H54 (cell line): ENCODE results near the gene SKAP2.

Experiments
- DNase-seq: peaks from one replicate; pipeline ENCODE4 v3.0.0; 2011; ENCODE audit warnings: low spot score, mixed read lengths; ENCODE audit not compliant: insufficient read length
- FAIRE-seq: peaks from 3 replicates; lab custom pipeline; 2011; peaks lifted over from hg19 to GRCh38; lab: Jason Lieb, UNC
- POLR2A ChIP-seq: IDR thresholded peaks from 2 replicates; pipeline ENCODE4 v1.6.1; 2011; ENCODE audit warnings: low read depth, mild to moderate bottlenecking, low read length

The SKAP2 gene

DNA sequence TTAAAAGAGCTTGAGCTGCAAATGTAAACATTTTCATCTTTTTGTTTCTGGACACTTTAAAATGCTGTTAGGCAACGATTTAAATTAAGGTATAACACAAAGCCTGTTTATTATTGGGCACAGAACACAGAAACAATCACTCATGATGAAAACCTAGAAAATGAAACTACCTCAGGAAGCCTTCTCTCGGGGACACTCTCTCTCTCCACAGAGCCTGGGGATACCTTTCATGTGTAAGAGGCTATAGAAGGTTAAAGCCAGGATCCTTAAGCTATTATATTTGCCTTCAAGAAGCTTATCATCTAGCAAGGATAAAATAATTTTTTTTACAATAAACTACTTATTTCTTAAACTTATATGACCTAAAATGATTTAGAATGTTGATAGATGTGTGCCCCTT, 194.1 kb downstream of the SKAP2 start:
- DNase-seq (no peak), FAIRE-seq (peak; percentile 76)
- no peak for TF ChIP-seq POLR2A

DNA sequence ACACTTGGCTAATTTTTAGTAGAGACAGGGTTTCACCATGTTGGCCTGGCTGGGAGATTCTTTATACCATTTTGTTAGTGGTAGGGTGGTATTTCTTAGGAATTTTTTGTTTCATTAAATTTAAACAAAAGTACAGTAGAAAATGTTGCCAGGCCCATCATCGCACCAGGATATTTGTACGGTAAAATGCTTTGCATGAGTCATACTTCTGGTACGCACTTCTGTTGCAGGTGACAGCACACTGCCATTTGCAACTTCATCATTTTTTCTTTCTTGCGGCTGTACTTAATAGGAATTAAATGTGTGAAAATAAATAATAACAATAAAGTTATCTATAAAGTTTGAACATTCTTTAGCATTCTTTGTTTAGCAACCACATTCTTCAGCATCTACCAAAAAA, 195.6 kb downstream of the SKAP2 start:
- no peak for DNase-seq
- TF ChIP-seq POLR2A: no peak
- FAIRE-seq: no peak

DNA sequence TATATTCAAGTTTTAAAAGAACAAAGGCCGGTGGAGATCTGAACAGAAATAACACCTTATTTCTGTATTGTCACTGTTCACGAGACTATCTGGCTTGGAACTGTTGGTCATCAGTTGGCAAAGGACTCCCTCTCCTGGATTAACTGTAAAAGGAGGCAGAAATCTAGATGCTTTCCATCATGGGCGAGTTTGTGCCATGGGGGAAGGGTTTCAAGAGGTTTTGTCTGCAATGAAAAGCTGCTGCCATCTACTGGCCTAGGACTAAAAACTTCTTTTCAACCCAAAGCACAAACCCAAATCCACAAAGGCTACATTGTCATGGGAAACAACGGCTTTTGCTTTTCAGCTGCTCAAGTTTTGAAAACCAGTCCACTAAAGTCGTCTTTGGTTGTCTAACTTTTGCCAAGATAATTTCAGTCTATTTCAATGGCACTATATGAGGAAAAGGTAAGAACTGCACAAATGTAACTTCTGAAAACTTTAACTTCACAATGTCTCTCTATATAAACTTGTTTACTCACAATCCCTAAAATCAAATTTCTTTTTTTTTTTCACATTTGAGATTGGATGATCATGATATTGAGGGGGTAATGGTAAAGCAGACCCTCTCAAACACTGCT, 196.8 kb downstream of the SKAP2 start:
- FAIRE-seq (peak; percentile 100), DNase-seq (peak; percentile 42)
- no peak for TF ChIP-seq POLR2A

DNA sequence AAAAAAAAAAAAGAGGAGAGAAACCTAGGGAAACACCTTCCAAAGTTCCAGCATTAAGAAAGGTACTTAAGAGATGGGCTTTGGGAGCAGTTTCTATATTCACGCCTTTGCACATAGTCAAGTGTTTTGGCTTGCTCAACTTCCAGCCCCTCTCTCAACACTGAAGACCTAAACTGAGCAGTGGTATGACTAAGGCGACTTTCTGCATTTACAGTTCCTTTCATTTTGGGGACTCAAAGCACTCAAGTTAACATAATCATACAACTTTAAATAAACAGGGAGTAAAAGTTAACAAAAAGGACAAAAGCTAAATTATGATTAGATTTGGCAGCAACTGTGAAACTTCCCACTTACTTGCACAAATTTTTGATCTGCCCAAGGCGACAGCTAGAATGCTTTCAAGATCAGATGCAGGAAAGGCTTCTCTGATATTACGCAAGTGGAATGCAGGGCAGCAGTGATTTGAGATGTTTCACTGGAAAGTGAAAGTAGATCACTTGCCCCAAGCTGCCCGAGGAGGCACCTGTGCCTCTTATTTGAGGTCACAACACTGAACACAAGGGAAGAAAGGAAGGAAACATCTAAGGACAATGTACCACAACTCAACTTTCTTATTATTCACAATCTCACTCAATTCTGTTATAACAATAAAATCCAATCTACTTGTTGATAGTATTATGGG, 199.5 kb downstream of the SKAP2 start:
- TF ChIP-seq POLR2A: no peak
- FAIRE-seq (peak; percentile 97), DNase-seq (no peak)

DNA sequence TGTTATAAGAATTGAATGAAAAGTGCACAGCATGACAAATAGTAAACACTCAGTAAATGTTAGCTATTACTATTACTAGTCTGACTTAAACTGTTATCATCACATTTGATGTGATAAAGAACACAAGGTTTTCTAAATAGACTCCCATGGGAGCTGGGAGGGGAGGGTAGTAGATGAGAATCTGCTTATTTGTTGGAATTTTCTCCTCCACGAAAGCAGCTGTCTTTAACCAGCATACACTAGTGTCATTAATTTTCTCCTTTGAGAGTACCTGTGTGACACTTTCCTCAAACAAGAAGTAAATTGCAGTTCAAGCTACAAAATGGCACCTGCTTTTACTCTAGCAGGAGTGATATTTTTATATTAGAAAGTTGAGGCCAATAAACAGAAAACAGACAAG, 200.1 kb downstream of the SKAP2 start:
- no peak for TF ChIP-seq POLR2A

DNA sequence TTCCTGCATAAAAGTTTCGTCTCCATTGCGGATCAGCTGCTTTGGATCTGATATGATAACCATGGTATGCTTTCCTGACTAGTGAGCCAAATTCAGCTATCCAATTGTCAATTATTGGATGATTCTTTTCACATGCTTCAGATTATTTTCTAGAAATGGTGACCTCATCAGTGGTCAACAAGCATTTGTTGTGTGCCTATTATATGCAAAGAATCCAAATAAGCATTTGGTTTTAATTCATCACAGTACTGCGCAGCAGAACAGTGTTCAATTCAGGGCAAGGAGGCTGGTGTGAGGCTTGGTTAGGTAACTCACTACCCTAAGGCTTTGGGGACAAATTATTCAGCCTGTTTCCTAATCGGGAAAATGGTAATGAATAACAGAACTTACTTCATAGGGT, 200.5 kb downstream of the SKAP2 start:
- DNase-seq: no peak
- no peak for FAIRE-seq

More for the DNA sequence above, 200.1 kb downstream of the SKAP2 start:
- FAIRE-seq (peak; percentile 90), DNase-seq (no peak)

DNA sequence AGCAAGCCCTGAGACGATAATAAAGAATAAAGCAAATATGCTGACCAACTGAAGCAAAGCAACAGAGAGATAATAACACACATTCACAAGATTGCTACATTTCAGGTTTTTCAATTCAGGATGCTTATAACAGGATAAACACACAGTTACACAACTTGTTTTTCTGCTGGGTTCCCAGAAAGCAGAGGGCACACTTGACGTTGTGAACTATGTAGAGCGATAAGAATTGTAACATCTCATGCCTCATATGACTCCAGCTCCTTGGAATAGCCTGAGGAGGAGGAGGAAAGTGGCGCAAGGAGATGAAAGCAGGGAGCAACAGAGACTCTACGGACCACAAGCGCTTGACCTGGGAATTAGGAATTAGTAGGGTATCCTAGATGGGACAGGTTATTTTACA, 201.7 kb downstream of the SKAP2 start:
- TF ChIP-seq POLR2A: no peak
- DNase-seq: no peak
- FAIRE-seq: peak; percentile 69

More for the DNA sequence above, 200.5 kb downstream of the SKAP2 start:
- TF ChIP-seq POLR2A: no peak

DNA sequence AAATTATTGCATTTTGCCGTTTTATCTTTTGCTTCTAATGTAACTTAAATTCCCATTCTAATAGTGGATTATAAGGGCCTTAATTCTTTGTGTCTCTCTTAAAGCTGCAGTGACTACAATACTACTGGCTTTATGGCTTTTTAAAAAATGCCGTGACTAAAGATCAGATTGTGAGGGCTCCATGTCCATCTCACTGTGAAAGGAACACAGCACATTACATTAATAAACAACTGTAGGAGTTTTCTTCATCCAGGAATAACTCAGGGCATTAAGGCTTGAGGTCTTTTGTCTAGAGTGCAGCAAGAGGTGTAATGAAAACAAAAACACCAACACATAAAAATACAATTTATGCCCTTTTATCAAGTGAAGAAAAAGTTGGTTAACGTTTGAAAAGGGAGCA, 205.3 kb downstream of the SKAP2 start:
- TF ChIP-seq POLR2A: no peak
- FAIRE-seq (peak; percentile 79), DNase-seq (no peak)

DNA sequence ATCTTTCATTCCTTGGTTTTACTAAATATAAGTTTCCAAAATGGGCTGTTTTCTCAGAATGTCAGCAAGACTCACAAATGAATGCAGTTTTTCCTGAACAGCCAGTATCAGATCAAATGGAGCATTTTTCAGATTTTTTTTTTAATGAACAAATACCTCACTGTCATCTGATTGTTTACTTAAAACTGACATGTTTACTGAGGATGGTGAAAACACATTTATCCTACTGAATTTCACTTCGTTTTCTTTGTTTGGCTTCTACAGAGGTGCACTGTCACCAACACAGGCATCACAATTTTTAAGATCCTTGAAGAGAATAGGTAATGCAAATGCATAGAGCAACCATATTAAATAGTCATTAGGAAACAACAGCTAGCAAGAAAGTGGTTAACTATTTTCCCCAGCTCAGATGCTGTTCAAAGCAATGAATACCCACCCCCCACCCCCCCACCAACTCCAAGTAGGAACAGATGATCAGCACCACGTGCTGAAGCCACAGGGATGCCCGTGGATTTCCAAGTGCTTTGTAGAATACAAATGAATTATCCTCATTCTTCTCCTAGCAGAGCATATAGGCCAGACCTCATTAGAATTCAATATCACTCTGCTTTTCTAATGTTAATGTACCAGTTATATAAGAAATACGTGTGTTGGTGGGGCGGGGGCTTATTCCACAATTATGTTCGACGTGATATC, 205.9 kb downstream of the SKAP2 start:
- no peak for DNase-seq
- FAIRE-seq: no peak
- TF ChIP-seq POLR2A: no peak

DNA sequence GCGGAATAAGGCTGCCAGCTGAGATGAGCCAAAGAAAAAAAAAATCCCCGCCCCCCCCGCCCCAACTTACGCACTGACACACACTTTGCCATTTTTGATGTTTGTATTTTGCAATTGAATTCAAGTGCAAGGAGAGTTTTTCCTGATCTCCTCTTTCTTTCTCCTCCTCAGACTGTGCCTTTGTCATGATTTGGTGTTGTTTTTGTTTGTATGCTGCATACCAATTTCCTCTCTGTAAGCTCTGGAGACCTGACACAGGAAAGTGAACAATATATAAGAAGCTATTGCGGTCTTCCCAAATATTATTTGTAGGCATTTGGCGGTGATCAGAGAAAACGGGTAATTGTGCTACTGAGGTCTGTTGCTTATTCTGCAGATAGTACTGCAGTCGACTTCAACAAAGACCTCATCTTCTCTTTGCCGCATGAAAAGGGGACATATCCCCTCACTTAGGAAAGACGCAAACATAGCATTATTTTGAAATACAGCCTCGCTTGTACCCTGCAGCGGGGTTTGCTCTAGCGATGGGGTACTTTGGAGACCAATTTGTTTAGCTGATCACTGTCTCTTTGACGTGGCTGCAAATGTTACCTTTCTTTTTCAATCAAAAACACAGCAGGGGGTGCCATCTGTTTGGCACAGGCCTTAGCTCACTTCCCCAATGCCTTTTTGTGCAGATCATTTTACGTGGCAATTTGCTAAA, 206.6 kb downstream of the SKAP2 start:
- TF ChIP-seq POLR2A: no peak
- FAIRE-seq: no peak
- DNase-seq: no peak

DNA sequence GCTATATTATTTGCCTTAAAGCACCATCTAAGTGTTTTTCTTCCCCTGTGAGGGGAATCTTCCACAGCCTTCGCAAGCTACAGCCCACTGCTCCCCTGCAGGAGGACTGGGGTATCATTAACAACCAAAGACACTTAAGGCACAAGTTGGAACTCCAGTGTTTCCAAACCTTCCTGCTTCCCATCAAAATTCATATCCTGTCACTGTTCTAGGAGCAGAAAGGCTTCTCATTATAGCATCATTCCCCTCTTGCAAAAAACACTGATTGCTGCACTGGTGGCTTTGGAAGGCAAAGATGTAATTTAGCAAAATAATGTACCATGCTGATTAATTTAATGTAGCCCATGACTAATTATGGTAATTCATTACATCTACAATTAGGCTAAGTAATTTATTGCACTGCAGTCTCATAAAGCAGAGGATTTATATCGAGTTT, 207.2 kb downstream of the SKAP2 start:
- TF ChIP-seq POLR2A: no peak
- DNase-seq (no peak), FAIRE-seq (no peak)

DNA sequence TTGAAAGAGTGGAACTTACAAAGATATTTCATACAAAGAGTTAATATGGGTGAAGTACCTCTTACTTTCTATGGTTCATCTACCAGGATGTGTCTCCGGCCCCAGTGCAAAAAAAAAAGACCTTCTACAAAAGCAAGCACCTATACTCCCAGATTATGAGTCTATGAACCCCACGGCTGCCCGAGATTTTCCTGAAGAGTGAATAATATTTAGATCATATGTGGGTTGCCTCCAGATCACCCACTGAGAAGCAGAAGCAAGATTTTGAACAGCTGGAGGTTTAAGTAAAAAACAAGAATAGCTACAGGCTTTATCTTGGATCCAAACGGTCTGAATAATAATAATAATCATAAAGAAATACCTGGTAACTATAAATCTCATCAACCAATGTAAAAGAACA, 207.7 kb downstream of the SKAP2 start:
- no peak for FAIRE-seq
- no peak for TF ChIP-seq POLR2A
- DNase-seq: no peak

DNA sequence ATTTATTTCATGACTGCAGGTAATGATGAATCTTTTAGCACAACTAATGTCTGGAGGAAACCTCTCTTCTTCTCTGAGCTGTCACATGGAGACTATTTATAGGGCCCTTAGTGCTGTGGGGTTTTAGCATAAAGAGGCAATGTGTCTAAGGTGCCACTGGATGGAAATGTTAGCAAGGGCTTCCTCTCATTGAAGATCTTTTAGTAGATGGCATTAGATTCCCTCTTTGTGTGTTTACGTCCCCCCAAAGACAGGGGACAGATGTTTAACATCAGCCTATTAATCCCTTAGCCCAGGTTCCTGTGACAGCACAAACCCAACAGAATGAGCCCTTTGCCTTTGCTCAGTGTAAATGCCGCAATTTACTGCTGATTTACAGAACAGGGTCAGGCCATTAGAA, 208.6 kb downstream of the SKAP2 start:
- FAIRE-seq (no peak), DNase-seq (no peak)
- no peak for TF ChIP-seq POLR2A

DNA sequence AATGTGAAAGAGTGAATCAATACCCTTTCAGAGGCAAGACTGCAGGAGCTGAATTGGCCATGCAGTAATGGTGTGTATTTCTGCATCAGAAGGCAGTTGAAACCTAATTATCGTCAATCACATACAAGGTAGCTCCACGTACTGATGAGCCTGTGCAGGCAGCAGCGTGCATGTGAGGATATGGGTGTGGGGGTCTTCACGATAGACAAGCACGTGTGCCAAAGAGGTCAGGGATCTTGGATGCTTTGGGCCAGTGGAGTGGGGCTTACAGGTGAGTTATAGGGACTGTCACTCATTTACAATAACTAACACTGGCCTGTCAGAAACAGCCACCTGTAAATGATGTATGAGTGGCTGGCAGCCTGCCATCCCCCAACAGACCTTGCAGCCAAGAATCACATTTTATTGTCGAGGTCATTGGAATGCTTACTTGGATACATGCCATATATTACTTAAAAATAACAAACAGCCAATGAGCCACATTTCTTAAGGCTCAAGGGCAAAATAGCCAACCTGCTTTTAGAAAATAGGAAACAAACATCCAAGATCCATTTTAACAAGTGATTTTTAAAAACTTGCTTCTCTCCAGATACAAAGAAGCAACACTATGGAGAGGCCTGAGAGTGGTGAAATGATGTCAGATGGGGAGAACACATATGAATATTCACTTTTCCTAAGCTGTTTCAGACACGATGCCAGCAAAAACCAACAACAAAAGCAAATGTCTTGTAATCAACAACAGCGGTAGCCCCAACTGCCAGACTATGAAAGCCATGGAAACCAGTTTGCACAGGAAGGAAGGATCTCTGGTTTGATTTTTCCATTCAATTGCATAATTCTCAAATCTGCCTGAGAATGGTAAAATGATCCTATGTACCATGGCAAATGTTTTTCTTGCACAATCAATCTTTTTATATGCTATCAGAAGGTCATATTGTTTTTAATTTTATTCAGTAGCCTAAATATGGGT, 210.7 kb downstream of the SKAP2 start:
- no peak for TF ChIP-seq POLR2A
- peak; percentile 45 for FAIRE-seq
- DNase-seq: no peak
